HEK293 (cell line): Measurements from ENCODE around the gene SUSD4.

Experiments used
- CTCF ChIA-PET: fragments of 350-600 bp; formaldehyde crosslinking; extraction: SDS; loops from one replicate; lab custom pipeline; 2021; ENCODE audit warnings: antibody characterized with exemption; lab: Yijun Ruan, JAX
- POLR2A ChIA-PET: fragments of 300-600 bp; formaldehyde crosslinking; extraction: SDS; loops from one replicate; lab custom pipeline; 2020; ENCODE audit warnings: antibody characterized with exemption, inconsistent platforms; lab: Yijun Ruan, JAX
- H3K27ac ChIP-seq: fragments of 200-500 bp; sonication (Bioruptor generic); 2 replicates; pipeline ENCODE4 v1.5.1; 2014; ENCODE audit warnings: low read depth, low read length, control low read depth, inconsistent platforms; ENCODE audit errors: extremely low read depth
- H3K36me3 ChIP-seq, 2 experiments: fragments of 200-500 bp in 1 of 2; sonication (Bioruptor generic) in 1 of 2; 1 replicate in 1 of 2; 2 replicates in 1 of 2; pipeline ENCODE4 v1.5.1; 2014 to 2017; ENCODE audit warnings: inconsistent platforms in 2 of 2, low read length in 2 of 2; ENCODE audit not compliant: control insufficient read depth in 2 of 2, insufficient read depth in 1 of 2
- H3K4me1 ChIP-seq: fragments of 200-500 bp; sonication (Bioruptor generic); 2 replicates; pipeline ENCODE4 v1.5.1; 2014; ENCODE audit warnings: mild to moderate bottlenecking, low read length, inconsistent platforms; ENCODE audit not compliant: control insufficient read depth, insufficient read depth
- H3K4me3 ChIP-seq: 2 replicates; pipeline ENCODE4 v1.5.1; 2011; ENCODE audit warnings: low read depth, mild to moderate bottlenecking, control low read depth, low read length, moderate library complexity
- H3K9me3 ChIP-seq: fragments of 200-500 bp; sonication (Bioruptor generic); 2 replicates; pipeline ENCODE4 v1.5.1; 2014; ENCODE audit warnings: low read depth, low read length, inconsistent platforms; ENCODE audit not compliant: control insufficient read depth, insufficient read depth
- BCL6B ChIP-seq: fragments of 450-650 bp; formaldehyde crosslinking; IDR thresholded peaks from 2 replicates; pipeline ENCODE4 v1.5.1; 2017; ENCODE audit warnings: missing biosample characterization, missing genetic modification characterization
- FEZF1 ChIP-seq: fragments of 450-650 bp; formaldehyde crosslinking; IDR thresholded peaks from 2 replicates; pipeline ENCODE4 v1.5.1; 2016; ENCODE audit warnings: missing biosample characterization, missing genetic modification characterization
- GLI2 ChIP-seq: fragments of 450-650 bp; formaldehyde crosslinking; IDR thresholded peaks from 2 replicates; pipeline ENCODE4; 2017; ENCODE audit warnings: missing biosample characterization, missing genetic modification characterization, low read depth, borderline replicate concordance
- HOXD13 ChIP-seq: sonication (generic); formaldehyde crosslinking; IDR thresholded peaks from 2 replicates; pipeline ENCODE4 v1.8.0; 2022; ENCODE audit warnings: missing genetic modification reagents, borderline replicate concordance
- KLF9 ChIP-seq: fragments of 450-650 bp; formaldehyde crosslinking; IDR thresholded peaks from 2 replicates; pipeline ENCODE4 v1.5.1; 2016; ENCODE audit warnings: missing biosample characterization, missing genetic modification characterization, low read depth
- RBAK ChIP-seq: fragments of 450-650 bp; formaldehyde crosslinking; IDR thresholded peaks from 2 replicates; pipeline ENCODE4 v1.5.1; 2016; ENCODE audit warnings: missing biosample characterization, missing genetic modification characterization
- YY1 ChIP-seq: fragments of 450-650 bp; formaldehyde crosslinking; IDR thresholded peaks from 2 replicates; pipeline ENCODE4 v1.5.1; 2018; ENCODE audit warnings: missing biosample characterization, missing genetic modification characterization
- ZBTB21 ChIP-seq: fragments of 450-650 bp; formaldehyde crosslinking; IDR thresholded peaks from 2 replicates; pipeline ENCODE4 v1.5.1; 2017; ENCODE audit warnings: missing biosample characterization, missing genetic modification characterization
- ZBTB44 ChIP-seq: fragments of 450-650 bp; IDR thresholded peaks from 2 replicates; pipeline ENCODE4 v1.5.1; 2018; ENCODE audit warnings: missing biosample characterization, mild to moderate bottlenecking, missing genetic modification characterization
- ZBTB49 ChIP-seq: fragments of 450-650 bp; formaldehyde crosslinking; IDR thresholded peaks from 2 replicates; pipeline ENCODE4 v1.5.1; 2016; ENCODE audit warnings: missing biosample characterization, missing genetic modification characterization, low read depth
- ZIC2 ChIP-seq: fragments of 450-650 bp; formaldehyde crosslinking; IDR thresholded peaks from 2 replicates; pipeline ENCODE4 v1.5.1; 2016; ENCODE audit warnings: missing biosample characterization, missing genetic modification characterization
- ZNF133 ChIP-seq: fragments of 450-650 bp; formaldehyde crosslinking; IDR thresholded peaks from 2 replicates; pipeline ENCODE4 v1.5.1; 2016; ENCODE audit warnings: missing biosample characterization, missing genetic modification characterization
- ZNF138 ChIP-seq: fragments of 450-650 bp; formaldehyde crosslinking; IDR thresholded peaks from 2 replicates; pipeline ENCODE4 v1.5.1; 2016; ENCODE audit warnings: missing biosample characterization, missing genetic modification characterization, borderline replicate concordance
- ZNF19 ChIP-seq: fragments of 450-650 bp; formaldehyde crosslinking; IDR thresholded peaks from 2 replicates; pipeline ENCODE4; 2016; ENCODE audit warnings: missing biosample characterization, missing genetic modification characterization, low read depth
- ZNF26 ChIP-seq: fragments of 450-650 bp; formaldehyde crosslinking; IDR thresholded peaks from 2 replicates; pipeline ENCODE4 v1.5.1; 2016; ENCODE audit warnings: missing biosample characterization, missing genetic modification characterization
- ZNF292 ChIP-seq: fragments of 450-650 bp; formaldehyde crosslinking; IDR thresholded peaks from 2 replicates; pipeline ENCODE4 v1.5.1; 2016; ENCODE audit warnings: low read depth, missing biosample characterization, missing genetic modification characterization, borderline replicate concordance
- ZNF311 ChIP-seq: fragments of 450-650 bp; formaldehyde crosslinking; IDR thresholded peaks from 2 replicates; pipeline ENCODE4 v1.5.1; 2017; ENCODE audit warnings: missing biosample characterization, missing genetic modification characterization, borderline replicate concordance
- ZNF341 ChIP-seq: fragments of 450-650 bp; formaldehyde crosslinking; IDR thresholded peaks from 2 replicates; pipeline ENCODE4; 2016; ENCODE audit warnings: low read depth, missing biosample characterization, missing genetic modification characterization
- ZNF398 ChIP-seq: fragments of 450-650 bp; formaldehyde crosslinking; IDR thresholded peaks from 2 replicates; pipeline ENCODE4 v1.5.1; 2017; ENCODE audit warnings: missing biosample characterization, missing genetic modification characterization
- ZNF610 ChIP-seq: fragments of 450-650 bp; formaldehyde crosslinking; IDR thresholded peaks from 2 replicates; pipeline ENCODE4 v1.5.1; 2016; ENCODE audit warnings: missing biosample characterization, missing genetic modification characterization, borderline replicate concordance
- ZNF837 ChIP-seq: fragments of 450-650 bp; formaldehyde crosslinking; IDR thresholded peaks from 2 replicates; pipeline ENCODE4 v1.5.1; 2016; ENCODE audit warnings: missing biosample characterization, missing genetic modification characterization

The SUSD4 gene

GRCh38 chr1:223257856-223258550, 106.0 kb downstream of the SUSD4 start:
- no peak overlapping the region for H3K27ac ChIP-seq
- H3K4me3 ChIP-seq: no peak overlapping the region
- CTCF ChIA-PET: interaction anchor here (1.9 kb wide), 1 partner anchor 124 kb away, joined by 9 read pairs; no protein-coding TSS in a partner anchor
- no peaks in the 10 kb centered on the region for H3K36me3 ChIP-seq
- H3K9me3 ChIP-seq: no peaks in the 10 kb centered on the region
- peaks cover 8% of the 10 kb centered on the region; the same call in 1 of the 2 replicates for H3K4me1 ChIP-seq
- POLR2A ChIA-PET: no interaction called here
- peak; percentile 32; the same call in 1 of the 2 replicates for TF ChIP-seq ZNF133 (tag by site-specific recombination)
- TF ChIP-seq BCL6B (tag by site-specific recombination): no peak

GRCh38 chr1:223256034-223256433, 107.9 kb downstream of the SUSD4 start:
- ChIA-PET CTCF (interaction anchor here (0.8 kb wide), 1 partner anchor 114 kb away, joined by 3 read pairs; no protein-coding TSS in a partner anchor), POLR2A (no interaction called here)
- Histone ChIP-seq H3K36me3 (no peaks in the 10 kb centered on the region), H3K9me3 (no peaks in the 10 kb centered on the region), H3K27ac (no peak overlapping the region), H3K4me3 (no peak overlapping the region), H3K4me1 (peaks cover 8% of the 10 kb centered on the region; the same call in 1 of the 2 replicates)
- TF ChIP-seq ZNF133 (tag by site-specific recombination) (no peak), ZNF341 (tag by site-specific recombination) (no peak), FEZF1 (tag by site-specific recombination) (no peak), ZNF837 (tag by site-specific recombination) (no peak), ZBTB44 (no peak), ZNF311 (no peak), ZNF26 (tag by site-specific recombination) (no peak), RBAK (tag by site-specific recombination) (no peak), ZNF292 (no peak), ZNF610 (tag by site-specific recombination) (no peak), ZNF19 (no peak)

- Histone ChIP-seq H3K4me1 (peaks cover 7% of the 10 kb centered on the region; the same call in 1 of the 2 replicates), H3K27ac (no peak overlapping the region), H3K36me3 (no peaks in the 10 kb centered on the region), H3K9me3 (no peaks in the 10 kb centered on the region), H3K4me3 (no peak overlapping the region)
- ChIA-PET CTCF (interaction anchor here (0.6 to 1.1 kb wide), 2 partner anchors 130 to 238 kb away, joined by 3 to 4 read pairs; no protein-coding TSS in a partner anchor), POLR2A (no interaction called here)
- no peak for TF ChIP-seq YY1 (tag by site-specific recombination)
- no peak for TF ChIP-seq ZBTB21 (tag by site-specific recombination)
- no peak for TF ChIP-seq ZIC2 (tag by site-specific recombination)
- TF ChIP-seq ZNF398: no peak
- no peak for TF ChIP-seq ZNF138 (tag by site-specific recombination)
- TF ChIP-seq HOXD13 (CRISPR knock-in tag): no peak
- TF ChIP-seq KLF9 (tag by site-specific recombination): no peak
- no peak for TF ChIP-seq GLI2
- TF ChIP-seq ZBTB49 (tag by site-specific recombination): no peak
These were observed 110.1 kb downstream of the SUSD4 start for GRCh38 chr1:223253916-223254315.
